ENCODE measurements around the gene GRB10. TPM values are rescaled to one million over a fixed set of nuclear protein-coding genes. Genes with fewer than 3 reads are reported as not detected.

The GRB10 gene
- total RNA-seq, 1 donor from 2014 or later, result not detected

DNA sequence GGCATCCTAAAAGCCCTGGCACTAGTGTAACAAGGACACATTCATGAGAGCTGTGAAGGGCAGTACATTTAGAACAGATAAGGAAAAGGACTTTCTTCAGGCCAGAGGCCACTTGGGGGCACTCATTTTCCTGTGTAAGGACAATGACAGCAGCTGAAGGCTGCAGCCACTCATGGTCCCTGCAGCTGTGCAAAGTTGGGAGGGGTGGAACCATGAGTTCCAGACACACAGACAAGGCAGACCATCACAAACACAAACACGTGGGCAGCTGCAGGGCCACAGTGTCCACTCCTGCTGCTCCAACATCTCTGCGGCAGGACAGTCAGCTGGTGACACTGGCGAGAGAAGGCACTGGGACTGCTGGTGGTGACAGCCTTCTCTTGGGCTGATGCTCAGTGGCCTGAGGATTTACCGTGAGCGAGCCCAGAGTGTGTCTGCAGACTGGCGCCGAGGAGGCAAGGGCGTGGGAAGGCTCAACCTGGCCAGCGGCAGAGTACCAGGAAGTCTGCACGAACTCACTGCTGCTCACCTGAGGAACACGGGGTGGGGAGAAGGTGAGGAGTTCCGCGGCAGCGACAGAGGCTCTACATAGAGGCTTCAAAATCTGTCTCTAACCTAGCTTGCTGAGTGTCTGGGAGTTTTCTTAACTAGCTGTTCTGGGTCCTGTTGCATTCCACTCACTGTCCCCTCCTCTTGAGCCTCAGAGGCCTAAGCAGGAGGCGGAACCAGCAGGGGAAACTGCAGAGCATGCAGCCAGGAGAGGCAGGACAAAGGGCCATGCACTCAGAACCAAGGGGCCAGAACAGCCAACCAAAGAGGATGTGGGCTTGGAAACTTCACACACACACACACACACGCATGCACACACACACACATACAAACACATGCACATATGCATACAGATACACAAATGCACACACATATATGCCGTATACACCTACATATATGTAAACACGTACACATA is 141.0 kb downstream of the GRB10 start:
- POLR2A ChIA-PET, result no interaction called here

GRCh38 chr7:50640779-50641178 is 141.9 kb downstream of the GRB10 start:
- POLR2A ChIA-PET, result no interaction called here
- ATAC-seq (ENCODE audit: low read depth), result no peak
- CTCF ChIA-PET, result interaction anchor here (1.0 kb wide), 1 partner anchor 10 kb away, joined by 4 read pairs; no protein-coding TSS in a partner anchor
- no peak overlapping the region for H3K4me3 Mint-ChIP-seq
- intact Hi-C loops (cut with micrococcal nuclease), result no loop called here
- H3K9me3 Mint-ChIP-seq, result no peaks in the 10 kb centered on the region
- peaks cover 3% of the 10 kb centered on the region for H3K27me3 Mint-ChIP-seq
- no peak for DNase-seq
- TF ChIP-seq CTCF (IDR thresholded peaks at IDR 0.05), result no peak
- no peak overlapping the region for H3K27ac Mint-ChIP-seq
- H3K36me3 Mint-ChIP-seq (ENCODE audit: low read depth), result no peaks in the 10 kb centered on the region
- no peaks in the 10 kb centered on the region for H3K4me1 Mint-ChIP-seq

More for the DNA sequence above, 141.0 kb downstream of the GRB10 start:
- intact Hi-C loops (cut with micrococcal nuclease), result no loop called here
- ATAC-seq (ENCODE audit: low read depth) (no peak), DNase-seq (no peak)
- Mint-ChIP-seq H3K9me3 (no peaks in the 10 kb centered on the region), H3K27ac (no peak overlapping the region), H3K4me3 (no peak overlapping the region), H3K27me3 (no peaks in the 10 kb centered on the region), H3K4me1 (no peaks in the 10 kb centered on the region), H3K36me3 (ENCODE audit: low read depth) (no peaks in the 10 kb centered on the region)
- no peak for TF ChIP-seq CTCF (IDR thresholded peaks at IDR 0.05)
- CTCF ChIA-PET, result no interaction called here

- Mint-ChIP-seq H3K4me1 (no peaks in the 10 kb centered on the region), H3K4me3 (no peak overlapping the region), H3K9me3 (no peaks in the 10 kb centered on the region), H3K27ac (no peak overlapping the region), H3K27me3 (peaks cover 7% of the 10 kb centered on the region), H3K36me3 (ENCODE audit: low read depth) (no peaks in the 10 kb centered on the region)
- DNase-seq, result no peak
- ChIA-PET POLR2A (no interaction called here), CTCF (interaction anchor here (1.0 kb wide), 1 partner anchor 10 kb away, joined by 4 read pairs; no protein-coding TSS in a partner anchor)
- ATAC-seq (ENCODE audit: low read depth), result no peak
- TF ChIP-seq CTCF (IDR thresholded peaks at IDR 0.05), result no peak
- intact Hi-C loops (cut with micrococcal nuclease), result no loop called here
These were observed 142.4 kb downstream of the GRB10 start for GRCh38 chr7:50640256-50640655.

- no peaks in the 10 kb centered on the region for H3K4me1 Mint-ChIP-seq
- intact Hi-C loops (cut with micrococcal nuclease), result no loop called here
- POLR2A ChIA-PET, result no interaction called here
- no peak for TF ChIP-seq CTCF (IDR thresholded peaks at IDR 0.05)
- DNase-seq (no peak), ATAC-seq (ENCODE audit: low read depth) (no peak)
- H3K36me3 Mint-ChIP-seq (ENCODE audit: low read depth), result no peaks in the 10 kb centered on the region
- peaks cover 20% of the 10 kb centered on the region for H3K27me3 Mint-ChIP-seq
- CTCF ChIA-PET, result no interaction called here
- H3K9me3 Mint-ChIP-seq, result no peaks in the 10 kb centered on the region
- H3K27ac Mint-ChIP-seq, result no peak overlapping the region
- H3K4me3 Mint-ChIP-seq, result no peak overlapping the region
These were observed 144.7 kb downstream of the GRB10 start for GRCh38 chr7:50637725-50638643.

All from activated B cell treated with CpG ODN at 0.5 μM for 24 hours (primary cell).